T-helper 1 cell treated with Interleukin-12 subunit alpha and Interleukin-12 subunit beta and Interleukin-4 antibody, amounts not matched to agents 30 ng/mL and 1 ng/mL, for 36 hours (primary cell): ENCODE data around the gene NID2. TPM values are rescaled to one million over a fixed set of nuclear protein-coding genes. Genes with fewer than 3 reads are reported as not detected.

Experiments
- intact Hi-C: fragments of 100-400 bp; cut with micrococcal nuclease; formaldehyde crosslinking; loops from one replicate; pipeline ENCODE4 v1.15.1; 2024
- total RNA-seq: library from RNA; stranded (reverse); gene quantifications from 2 replicates; pipeline ENCODE4 v1.2.3, GENCODE V29; 2022

NID2 gene
- total RNA-seq, 1 donor from 2014 or later: 1.4 TPM

GRCh38 chr14:51969852-51970540, 98.9 kb downstream of the NID2 start:
- intact Hi-C loops: no loop called here

- intact Hi-C loops: no loop called here
Measured at GRCh38 chr14:51967521-51967920, 101.3 kb downstream of the NID2 start.

GRCh38 chr14:51963286-51963685, 105.6 kb downstream of the NID2 start:
- intact Hi-C loops: no loop called here

GRCh38 chr14:51962711-51963110, 106.1 kb downstream of the NID2 start:
- intact Hi-C loops: no loop called here

- intact Hi-C loops: no loop called here
Measured at GRCh38 chr14:51960866-51961265, 108.0 kb downstream of the NID2 start.

GRCh38 chr14:51959928-51960327, 108.9 kb downstream of the NID2 start:
- intact Hi-C loops: no loop called here

- intact Hi-C loops: no loop called here
Measured at GRCh38 chr14:51957950-51958349, 110.9 kb downstream of the NID2 start.

Other genes starting within 250 kb of the NID2 start
- gene GNG2, start 208.4 kb downstream of the NID2 start, total RNA-seq: 185 and 190 TPM in 2 replicates
- 168 and 175 TPM in 2 replicates for gene RTRAF, start 79.5 kb downstream of the NID2 start, total RNA-seq
- gene PTGDR, start 198.6 kb upstream of the NID2 start, total RNA-seq: 0.56 TPM in 2 replicates
- gene PTGER2, start 245.3 kb upstream of the NID2 start, total RNA-seq: 136 and 140 TPM in 2 replicates